SH-SY5Y (cell line): ENCODE results near the gene AP1AR.

Experiments used
- GATA2 ChIP-seq: IDR thresholded peaks from 2 replicates; pipeline ENCODE4 v1.6.1; 2011; ENCODE audit warnings: mild to moderate bottlenecking, low read depth, low read length
- GATA3 ChIP-seq: IDR thresholded peaks from 2 replicates; pipeline ENCODE4 v1.6.1; 2011; ENCODE audit warnings: low read depth, mild to moderate bottlenecking, low read length, moderate library complexity

DNA sequence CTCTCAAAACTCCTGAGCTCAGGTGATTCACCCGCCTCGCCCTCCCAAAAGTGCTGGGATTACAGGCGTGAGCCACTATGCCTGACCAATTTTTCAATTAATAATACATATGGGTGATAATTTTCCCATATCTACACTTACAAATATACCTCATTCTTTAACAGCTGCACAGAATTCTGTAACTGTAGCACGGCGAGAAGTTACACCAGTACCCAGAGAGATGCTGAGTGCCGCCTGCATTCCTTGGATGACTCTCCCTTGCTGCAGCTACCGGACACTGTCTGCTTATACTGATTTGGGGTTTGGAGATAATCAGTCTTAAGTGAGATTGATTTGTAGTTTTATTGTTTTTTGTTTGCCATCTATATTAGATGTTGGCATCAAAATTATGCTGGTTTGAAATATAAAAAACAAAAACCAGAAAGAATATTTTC is 48.3 kb downstream of the AP1AR start:
- TF ChIP-seq GATA2 (no peak), GATA3 (no peak)
